GM21737 (cell line): Measurements from ENCODE around the gene DUSP7.
"Not testable (repeated sequence)": the region's sequence is repeated elsewhere in the genome, so short reads cannot be mapped to it uniquely, and the experiment has no call there.

ENCODE experiments used
- ATAC-seq: cut with Tn5 transposase; IDR thresholded peaks from one replicate; pipeline ENCODE4 v1.9.1; 2021; ENCODE audit warnings: mild to moderate bottlenecking, moderate library complexity; ENCODE audit not compliant: unreplicated experiment

Gene DUSP7

DNA sequence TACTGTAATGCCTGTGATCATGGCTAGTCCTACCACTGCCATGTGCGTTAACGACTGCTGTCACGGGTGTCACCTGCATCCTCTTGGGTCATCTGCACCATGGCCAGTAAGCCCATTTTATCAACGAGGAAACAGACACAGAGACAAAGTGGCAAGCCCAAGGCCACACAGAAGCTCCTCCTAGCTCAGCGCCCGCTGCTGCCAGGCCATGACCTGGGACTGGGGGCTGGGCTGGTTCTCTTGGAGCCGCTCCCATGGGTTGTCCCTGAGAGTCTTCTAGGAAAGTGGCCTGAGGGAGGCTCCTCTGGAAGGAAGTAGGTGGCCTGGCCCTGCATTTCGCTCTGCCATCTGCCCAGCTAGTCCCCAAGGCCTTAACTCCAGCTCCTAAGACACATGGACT, 4.9 kb downstream of the DUSP7 start:
- ATAC-seq: no peak

DNA sequence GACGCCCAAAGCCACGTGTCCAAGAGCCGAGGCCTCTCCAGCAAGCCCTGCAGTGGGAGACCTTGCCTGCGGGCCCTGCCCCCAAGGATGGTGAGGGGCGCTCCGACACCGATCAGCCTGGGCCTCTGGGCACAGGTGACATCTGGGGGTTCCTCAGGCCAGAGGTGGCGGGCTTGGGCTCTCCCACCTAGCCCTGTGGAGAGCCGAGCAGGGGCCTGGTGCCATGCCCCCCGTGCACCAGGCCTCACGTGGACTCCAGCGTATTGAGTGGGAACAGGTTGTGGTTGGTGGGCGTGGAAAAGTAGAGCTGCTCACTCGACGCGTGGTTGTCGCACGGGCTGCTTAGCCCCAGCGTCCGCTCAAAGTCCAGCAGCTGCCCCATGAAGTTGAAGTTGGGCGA, 5.8 kb downstream of the DUSP7 start:
- ATAC-seq: no peak

DNA sequence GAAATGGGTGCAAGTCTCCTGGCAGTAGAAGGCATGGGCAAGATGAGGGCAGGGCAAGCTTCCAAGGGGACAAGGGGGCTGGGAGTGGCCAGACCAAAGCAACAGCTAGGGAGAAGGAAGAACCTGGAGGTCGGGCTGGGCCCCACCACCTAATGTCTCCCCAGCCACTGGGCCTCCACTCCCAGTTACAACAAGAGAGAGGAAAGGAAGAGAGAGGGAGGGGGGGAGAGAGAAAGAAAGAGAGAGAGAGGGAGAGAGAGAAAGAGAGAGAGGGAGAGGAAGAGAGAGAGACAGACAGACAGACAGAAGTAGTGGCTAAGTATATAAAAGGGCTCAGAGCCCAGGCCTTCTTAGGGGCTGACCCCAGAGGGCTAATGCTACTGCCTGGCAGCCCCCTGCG, 6.9 kb downstream of the DUSP7 start:
- ATAC-seq: no peak

DNA sequence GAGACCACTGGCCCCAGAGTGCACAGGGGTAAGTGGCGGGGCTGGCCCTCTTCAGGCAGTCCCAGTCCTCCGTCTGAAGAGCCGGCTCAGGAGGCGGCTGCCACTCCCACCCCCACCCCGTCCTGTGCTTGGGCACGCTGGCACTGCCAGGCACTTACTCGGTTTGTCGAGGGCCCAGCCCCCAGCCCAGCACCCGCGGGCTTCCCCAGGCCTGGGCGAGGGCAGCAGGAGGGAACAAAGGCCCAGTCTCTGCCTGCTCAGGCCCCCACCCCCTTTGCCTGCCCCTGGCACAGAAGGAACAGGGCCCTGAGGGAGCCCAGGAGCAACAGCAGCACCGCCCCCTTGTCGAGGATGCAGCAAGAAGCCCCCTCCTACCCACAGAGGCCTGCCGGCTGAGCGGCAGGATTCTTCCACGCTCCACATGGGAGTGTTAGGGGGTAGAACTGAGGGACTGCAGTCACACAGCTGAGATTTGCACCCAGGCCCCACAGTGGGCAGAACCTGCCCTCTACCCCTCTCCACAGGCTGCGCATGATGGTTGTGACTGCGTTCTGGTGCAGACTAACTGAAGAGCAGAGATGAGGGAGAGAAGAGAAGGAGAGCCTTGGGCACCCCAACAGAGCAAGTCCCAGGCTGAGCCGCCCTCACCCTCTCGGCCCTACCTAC, 8.9 kb downstream of the DUSP7 start:
- ATAC-seq: no peak

DNA sequence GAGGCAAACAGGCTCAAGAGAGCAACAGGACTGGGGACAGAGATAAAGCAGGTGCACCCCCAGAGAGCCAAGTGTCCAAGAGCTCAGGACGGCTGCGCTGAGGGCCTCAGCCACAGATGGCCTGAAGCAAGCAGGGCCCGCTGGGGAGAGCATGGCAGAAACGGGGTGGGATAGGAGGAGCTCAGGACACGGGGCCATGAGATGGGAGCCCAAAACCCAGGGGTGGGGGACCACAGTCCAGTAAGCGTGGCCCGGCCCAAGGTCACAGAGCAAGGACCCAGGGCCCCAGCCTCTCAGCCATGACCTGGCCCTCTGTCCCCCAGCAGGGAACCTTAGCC, 9.5 kb downstream of the DUSP7 start:
- ATAC-seq: no peak

DNA sequence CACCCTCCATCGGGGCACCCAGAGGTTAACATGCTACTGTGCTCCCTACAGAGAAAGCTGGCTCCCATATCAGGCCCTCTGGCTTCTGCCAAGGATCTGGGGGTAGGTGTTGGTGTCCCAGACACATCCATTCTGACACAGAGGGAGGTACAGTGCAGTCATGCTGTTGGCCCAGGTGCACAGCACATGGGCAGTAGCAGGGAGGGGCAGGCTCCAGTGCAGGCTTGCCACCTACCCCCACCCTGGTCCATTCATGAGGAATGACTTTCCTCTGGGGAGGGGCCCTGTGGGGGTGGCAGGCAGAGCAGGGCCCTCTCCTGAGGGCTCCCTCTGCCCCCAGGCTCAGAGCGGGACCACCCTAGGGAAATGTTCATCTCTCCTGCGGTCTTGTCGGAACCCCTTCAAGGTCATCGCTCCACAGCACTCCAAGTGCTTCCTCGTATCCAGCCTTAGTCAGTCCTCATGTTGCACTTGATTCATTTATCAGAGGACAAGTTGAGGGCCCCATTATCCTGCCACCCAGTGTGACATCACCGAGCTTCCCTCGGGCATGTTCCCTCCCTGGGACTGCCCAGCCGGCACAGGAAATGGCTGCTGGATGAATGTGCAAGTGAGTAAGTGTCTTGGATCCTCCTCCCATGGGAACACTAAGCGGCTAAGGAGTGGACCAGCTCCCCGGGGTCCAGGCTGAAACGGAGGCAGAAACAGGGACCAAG, 10.0 kb downstream of the DUSP7 start:
- no peak for ATAC-seq

DNA sequence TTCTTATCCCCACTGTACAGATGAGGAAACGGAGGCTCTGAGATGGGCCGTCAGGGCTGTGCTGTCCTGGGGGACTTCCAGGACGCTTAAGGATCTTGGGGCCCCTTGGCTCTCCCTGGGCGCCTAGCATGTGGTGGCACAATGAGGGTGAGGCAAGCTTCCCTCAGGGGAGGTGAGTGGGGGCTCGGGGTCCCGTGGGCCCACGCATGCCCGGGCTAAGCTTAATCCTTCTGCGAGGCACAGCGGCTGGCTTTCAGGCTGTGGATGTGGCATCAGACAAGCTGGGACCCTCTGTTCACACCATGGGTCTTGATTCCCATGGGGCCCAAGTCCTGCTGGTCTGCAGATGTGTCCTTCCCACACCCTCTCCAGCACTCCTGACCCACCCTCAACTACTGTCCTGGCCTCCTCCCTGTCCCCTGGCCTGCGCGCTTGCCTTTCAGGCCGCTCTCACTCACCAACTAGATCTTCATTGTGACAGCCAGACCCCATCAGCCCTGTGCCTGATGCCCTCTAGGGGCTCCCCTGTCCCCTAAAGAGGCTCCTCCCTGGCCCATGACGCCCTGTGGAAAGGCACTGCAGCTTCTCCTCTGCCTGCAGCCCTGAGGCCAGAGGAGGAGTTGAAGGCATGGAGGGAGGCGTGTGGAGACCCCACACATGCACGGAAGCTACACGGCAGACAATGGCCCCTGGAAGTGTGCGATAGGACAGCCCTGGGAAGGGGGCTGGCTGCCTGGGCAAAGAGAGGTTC, 11.3 kb downstream of the DUSP7 start:
- ATAC-seq: no peak

DNA sequence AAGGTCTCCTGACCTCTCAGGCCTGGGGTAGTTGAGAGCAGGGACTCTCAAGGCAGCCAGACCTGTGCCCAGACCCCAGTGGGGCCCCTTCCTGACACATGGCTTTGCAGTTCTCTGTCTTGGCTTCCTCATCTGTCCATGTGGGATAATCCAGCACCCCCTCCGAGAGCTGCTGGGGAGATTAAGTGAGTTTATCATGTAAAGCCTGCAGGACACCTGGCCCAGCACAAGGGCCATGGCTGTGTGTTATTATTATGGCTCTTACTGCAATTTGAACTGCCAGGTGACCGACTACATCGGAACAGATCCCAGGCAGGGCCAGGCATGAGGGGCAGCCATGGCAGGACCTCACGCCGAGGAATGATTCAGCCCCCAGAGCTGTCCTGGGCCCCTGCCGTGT, 12.6 kb downstream of the DUSP7 start:
- no peak for ATAC-seq

DNA sequence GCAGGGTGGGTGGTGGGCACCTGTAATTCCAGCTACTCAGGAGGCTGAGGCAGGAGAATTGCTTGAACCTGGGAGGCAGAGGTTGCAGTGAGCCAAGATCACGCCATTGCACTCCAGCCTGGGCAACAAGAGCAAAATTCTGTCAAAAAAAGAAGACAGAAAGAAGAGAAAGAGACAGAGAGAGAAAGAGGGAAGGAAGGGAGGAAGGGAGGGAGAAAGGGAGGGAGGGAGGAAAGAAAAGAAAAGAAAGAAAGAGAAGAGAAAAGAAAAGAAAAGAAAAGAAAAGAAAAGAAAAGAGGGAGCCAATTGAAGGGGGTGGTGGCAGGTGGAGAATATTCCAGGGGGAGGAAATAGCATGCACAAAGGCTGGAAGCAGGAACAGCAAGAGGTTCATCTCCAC, 13.3 kb downstream of the DUSP7 start:
- ATAC-seq: not testable (repeated sequence)

DNA sequence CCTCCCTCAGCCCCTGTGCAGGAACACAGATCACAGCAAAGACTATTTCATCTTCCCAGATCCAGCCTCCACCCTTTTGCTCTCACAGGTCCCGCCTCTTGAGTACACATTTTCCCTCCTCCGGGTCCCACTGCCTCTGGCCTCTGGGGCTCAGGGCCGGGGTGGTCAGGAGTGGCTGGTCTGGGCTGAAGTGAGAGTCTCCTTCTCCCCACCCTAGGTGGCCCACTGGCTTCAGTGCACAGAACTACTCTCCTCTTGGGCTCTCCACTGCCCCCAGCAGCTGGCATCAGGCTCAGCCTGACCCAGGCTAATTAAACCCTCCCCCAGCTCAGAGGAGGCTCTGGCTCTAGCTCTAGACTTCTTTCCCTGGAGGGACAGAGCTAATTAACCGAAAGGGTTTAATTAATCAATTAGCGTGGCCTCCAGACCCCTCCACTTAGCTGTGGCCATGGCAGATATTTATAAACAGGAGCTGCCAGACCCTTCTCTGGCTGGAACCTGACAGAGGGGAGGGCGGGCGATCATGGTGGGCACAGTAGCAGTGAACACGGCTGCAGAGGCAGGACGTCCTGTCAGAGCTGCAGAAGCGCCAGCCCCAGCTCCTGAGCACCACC, 15.1 kb downstream of the DUSP7 start:
- ATAC-seq: no peak

DNA sequence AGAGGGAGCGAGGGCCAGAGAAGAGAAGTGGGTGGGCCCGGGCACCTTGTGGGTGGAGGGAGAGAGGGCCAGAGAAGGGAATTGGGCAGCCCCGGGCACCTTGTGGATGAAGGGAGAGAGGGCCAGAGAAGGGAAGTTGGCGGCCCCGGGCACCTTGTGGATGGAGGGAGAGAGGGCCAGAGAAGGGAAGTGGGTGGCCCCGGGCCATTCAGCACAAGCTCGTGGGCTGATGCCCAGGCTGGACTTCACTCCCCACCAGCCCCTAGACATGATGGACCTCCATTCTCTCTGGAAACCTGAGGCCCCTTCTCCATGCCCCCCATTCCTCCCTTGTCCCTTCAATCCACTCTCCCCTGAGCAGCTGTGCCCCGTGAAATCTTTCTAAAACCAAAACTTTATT, 15.8 kb downstream of the DUSP7 start:
- ATAC-seq: no peak

DNA sequence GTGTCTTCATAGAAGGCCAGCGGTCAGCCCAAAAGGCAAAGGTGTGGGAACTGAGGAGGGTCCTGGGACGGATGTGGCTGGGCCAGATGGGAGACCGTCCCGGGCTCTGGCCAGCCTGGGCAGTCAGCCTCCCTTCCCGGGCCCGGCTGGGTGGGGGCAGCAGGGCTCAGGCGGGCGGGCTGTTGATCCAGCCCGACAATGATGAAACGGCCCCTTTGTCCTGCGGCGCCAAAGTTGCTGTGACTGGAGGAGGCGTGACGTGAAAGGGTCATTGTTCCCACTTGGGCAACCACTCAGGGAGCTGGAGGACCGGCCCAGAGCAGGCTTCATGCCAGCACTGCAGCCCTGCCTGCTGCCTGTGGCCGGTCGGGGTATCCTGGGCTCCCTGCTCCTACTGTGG, 16.5 kb downstream of the DUSP7 start:
- no peak for ATAC-seq

DNA sequence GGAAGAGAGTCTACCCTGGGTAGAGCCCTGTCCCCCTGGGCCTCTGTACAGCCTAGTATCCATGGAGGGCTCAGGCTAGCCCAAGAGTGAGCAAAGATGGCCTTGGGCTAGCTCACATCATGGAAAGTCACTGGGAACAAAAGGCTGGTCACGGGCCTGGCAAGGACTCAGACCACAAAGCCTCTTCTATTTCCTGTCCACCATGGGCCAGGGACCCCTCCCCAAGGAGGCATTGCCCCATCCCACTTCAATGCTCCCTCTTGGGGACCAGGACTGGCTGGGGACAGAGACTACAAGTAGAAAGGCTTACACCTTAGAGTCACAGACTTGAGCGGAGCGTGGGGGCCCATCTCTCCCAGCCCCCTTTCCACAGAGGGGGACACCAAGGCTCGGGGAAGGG, 16.9 kb downstream of the DUSP7 start:
- no peak for ATAC-seq

DNA sequence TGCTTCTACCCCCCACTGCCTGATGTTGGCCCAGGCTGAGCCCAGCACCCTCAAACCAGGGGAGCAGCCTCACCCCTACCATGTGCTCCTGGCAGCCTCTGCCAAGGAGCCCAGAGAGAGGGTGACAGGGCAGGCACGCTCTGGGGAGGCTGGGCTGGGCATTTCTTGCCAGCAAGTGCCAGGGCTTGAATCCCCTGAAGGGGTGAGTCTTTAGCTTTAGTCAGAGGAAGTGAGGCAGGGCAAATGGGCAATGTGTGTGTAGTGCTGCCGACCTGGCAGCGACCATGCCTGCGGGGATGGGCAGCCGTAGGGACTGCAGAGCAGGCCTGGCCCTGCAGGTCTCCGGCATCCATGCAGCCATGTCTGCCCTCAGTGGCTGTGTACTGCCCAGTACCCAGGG, 18.1 kb downstream of the DUSP7 start:
- ATAC-seq: no peak

DNA sequence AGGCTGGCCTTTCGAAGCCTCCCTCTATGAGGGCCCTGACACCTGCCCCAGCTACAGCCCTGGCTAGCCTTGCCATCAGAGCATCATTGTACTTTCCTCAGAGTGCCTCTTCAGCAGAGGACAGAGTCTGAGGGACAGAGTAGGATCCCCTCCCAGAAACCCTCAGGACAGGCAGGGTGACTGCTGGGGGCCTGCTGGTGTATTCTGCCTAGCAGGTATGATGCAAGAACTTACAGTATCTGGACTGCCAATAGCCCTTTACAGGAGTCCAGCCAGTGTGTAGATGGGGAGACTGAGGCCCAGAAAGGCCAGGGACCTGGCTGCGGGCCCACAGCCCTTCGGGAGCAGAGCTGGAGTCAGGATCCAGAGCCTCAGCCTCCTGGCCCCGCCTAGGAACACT, 19.1 kb downstream of the DUSP7 start:
- no peak for ATAC-seq

DNA sequence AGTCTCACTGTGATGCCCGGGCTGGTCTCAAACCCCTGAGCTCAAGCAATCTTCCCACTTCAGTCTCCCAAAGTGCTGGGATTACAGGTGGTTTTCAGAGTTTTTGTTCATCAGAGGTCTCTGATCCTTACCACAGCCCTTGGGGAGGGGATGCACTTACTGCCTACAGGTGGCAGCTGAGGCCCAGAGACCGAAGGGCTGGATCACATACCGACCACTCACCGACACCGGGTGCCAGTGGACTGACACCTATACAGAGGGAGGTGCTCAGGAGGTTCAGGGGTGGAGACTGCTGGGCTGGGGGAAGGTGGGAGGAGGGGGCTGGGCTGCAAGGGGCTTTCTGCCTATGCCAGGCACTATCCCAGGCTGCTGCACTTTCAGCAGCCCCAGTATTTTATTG, 19.5 kb downstream of the DUSP7 start:
- no peak for ATAC-seq

DNA sequence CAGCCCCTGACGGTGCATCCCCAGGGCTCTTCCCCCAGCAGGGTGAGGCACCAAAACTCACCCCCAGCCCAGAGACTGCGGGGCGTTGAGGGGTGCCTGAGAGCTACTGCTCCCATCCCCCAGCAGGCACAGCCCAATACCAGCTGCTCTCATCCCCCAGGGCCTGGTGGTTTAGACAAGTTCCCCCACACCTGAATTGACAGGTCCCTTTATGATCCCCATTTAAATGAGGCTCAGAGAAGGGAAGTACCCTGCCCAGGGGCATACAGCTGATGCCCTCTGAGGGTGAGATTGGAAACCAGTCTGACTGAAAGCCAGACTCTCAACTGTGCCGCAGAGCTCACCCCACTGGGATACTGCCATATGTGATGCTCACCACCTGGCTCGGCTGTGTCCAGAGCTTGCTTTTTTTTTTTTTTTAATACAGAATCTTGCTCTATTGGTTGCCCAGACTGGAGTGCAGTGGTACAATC, 20.1 kb downstream of the DUSP7 start:
- peak; percentile 65 for ATAC-seq

DNA sequence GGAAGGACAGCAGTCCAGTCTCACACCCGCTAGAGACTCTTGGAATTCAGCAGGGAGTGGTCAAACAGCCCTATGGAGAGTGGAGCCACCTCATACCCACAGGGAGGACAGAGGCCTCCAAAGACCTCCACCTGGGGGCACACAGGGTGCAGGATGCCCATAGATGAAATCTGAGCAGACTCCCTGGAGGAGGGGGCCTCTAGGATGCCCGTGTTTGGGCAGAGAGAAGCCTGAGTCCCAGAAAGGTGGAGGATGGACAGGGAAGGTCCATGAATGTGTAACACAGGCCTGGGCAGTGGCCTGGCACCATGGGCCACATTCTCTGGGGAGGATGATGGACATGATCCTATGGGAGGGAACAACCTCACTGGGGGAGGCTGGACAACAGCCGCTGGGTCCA, 21.7 kb downstream of the DUSP7 start:
- ATAC-seq: no peak

DNA sequence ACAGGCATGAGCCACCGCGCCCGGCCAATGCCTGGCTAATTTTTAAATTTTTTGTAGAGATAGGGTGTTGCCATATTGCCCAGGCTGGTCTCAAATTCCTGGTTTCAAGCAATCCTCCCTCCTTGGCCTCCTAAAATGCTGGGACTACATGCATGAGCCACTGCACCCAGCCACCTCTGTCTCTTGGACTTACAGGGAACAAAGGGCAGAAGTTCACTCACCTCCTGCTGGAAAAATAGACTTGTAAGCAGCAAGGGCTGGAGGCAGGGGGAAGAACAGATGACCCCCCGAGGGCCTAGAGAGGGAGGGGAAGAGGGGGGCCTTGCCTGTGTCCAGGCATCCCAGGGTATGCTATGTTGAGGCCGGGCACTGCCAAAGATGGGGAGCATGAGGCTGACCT, 22.2 kb downstream of the DUSP7 start:
- ATAC-seq: no peak

DNA sequence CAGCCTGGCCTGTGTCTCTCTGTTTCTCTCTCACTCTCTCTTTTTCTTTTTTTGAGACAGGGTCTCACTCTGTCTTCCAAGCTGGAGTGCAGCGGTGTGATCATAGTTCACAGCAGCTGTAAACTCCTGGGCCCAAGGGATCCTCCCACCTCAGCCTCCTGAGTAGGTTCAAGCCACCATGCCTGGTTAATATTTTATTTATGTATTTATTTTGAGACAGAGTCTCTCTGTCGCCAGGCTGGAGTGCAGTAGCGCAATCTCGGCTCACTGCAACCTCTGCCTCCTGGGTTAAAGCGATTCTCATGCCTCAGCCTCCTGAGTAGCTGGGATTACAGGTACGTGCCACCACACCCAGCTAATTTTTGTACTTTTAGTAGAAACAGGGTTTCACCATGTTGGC, 22.6 kb downstream of the DUSP7 start:
- ATAC-seq: not testable (repeated sequence)

DNA sequence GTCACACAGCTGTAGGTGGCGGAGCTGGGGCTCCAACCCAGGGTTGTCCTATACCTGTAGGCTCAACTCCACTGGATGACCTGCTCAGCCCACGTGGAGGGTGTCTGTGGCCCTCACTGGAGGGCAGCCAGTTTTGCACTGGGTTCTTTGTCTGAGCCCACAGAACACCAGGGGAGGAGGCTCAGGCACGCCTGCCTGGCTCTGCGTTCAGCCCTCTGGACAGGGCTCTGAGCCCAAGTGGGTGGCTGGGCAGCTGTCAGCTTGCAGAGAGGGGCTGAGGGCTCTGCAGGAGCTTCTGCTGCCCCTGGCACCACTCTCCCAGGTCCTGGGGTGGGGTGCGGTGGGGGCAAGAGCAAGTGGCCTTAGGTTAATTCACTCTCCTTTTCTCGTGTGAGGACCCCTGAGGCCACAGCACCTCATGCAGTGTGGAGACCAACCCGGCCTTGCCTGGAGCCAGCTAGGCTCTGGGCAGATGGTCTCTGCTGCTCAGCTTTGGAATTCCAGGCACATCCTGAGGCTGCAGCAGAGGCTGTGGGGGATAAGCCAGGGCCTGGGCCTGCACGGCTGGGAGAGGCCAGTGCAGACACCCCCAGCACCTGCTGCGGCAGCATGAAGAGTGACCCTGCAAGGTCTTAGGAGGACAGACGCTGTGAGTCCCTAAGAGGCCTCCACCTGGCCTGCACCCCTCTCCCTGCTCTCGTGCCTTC, 23.5 kb downstream of the DUSP7 start:
- ATAC-seq: no peak
